Keratinocyte (primary cell): ENCODE measurements around the gene CRX. TPM values are rescaled to one million over a fixed set of nuclear protein-coding genes. Genes with fewer than 3 reads are reported as not detected.

Source experiments
- DNase-seq: peaks from one replicate; pipeline ENCODE4 v3.0.0-alpha.2; 2011; ENCODE audit warnings: low read depth, missing footprints, low spot score
- FAIRE-seq: peaks from 2 replicates; lab custom pipeline; 2011; peaks lifted over from hg19 to GRCh38; lab: Jason Lieb, UNC
- H2AFZ ChIP-seq: 2 replicates; pipeline ENCODE4 v1.6.0; 2012; ENCODE audit warnings: low read length, control low read depth, inconsistent platforms; ENCODE audit not compliant: control insufficient read depth
- H3K27ac ChIP-seq: 2 replicates; pipeline ENCODE4 v1.5.1; 2011; ENCODE audit warnings: low read length; ENCODE audit not compliant: control insufficient read depth, insufficient read depth
- H3K27me3 ChIP-seq: 3 replicates; pipeline ENCODE4 v1.6.0; 2011; ENCODE audit warnings: low read length; ENCODE audit not compliant: control insufficient read depth, insufficient read depth; ENCODE audit errors: extremely low read depth
- H3K36me3 ChIP-seq, 2 experiments: 2 replicates in 1 of 2; 3 replicates in 1 of 2; pipeline ENCODE4 v1.5.1; 2011; ENCODE audit warnings: low read length in 2 of 2, mild to moderate bottlenecking in 1 of 2; ENCODE audit not compliant: control insufficient read depth in 2 of 2, insufficient read depth in 2 of 2; ENCODE audit errors: extremely low read depth in 1 of 2
- H3K4me1 ChIP-seq: 3 replicates; pipeline ENCODE4 v1.5.1; 2011; ENCODE audit warnings: low read length; ENCODE audit not compliant: control insufficient read depth, insufficient read depth; ENCODE audit errors: extremely low read depth
- H3K4me2 ChIP-seq: 3 replicates; pipeline ENCODE4 v1.6.0; 2011; ENCODE audit warnings: low read depth, low read length; ENCODE audit not compliant: control insufficient read depth, insufficient read depth; ENCODE audit errors: extremely low read depth
- H3K4me3 ChIP-seq, 3 experiments: fragments of 200-600 bp in 1 of 3; sonication (generic) in 1 of 3; 2 replicates in 2 of 3; 3 replicates in 1 of 3; pipeline ENCODE4 v1.5.1; 2011 to 2016; ENCODE audit warnings: low read length in 3 of 3, mild to moderate bottlenecking in 3 of 3, control low read depth in 2 of 3, inconsistent platforms in 1 of 3, low read depth in 1 of 3, mixed read lengths in 1 of 3, mixed run types in 1 of 3, moderate library complexity in 1 of 3; ENCODE audit not compliant: control insufficient read depth in 2 of 3, insufficient read depth in 2 of 3; ENCODE audit errors: extremely low read depth in 1 of 3
- H3K79me2 ChIP-seq: 2 replicates; pipeline ENCODE4 v1.6.0; 2012; ENCODE audit warnings: low read length; ENCODE audit not compliant: control insufficient read depth, insufficient read depth
- H3K9ac ChIP-seq: 3 replicates; pipeline ENCODE4 v1.6.0; 2011; ENCODE audit warnings: low read length; ENCODE audit not compliant: control insufficient read depth, insufficient read depth; ENCODE audit errors: extremely low read depth
- H3K9me1 ChIP-seq: 3 replicates; pipeline ENCODE4 v1.6.0; 2011; ENCODE audit warnings: low read length; ENCODE audit not compliant: control insufficient read depth, insufficient read depth; ENCODE audit errors: extremely low read depth
- H3K9me3 ChIP-seq: 2 replicates; pipeline ENCODE4 v1.5.1; 2012; ENCODE audit warnings: low read depth, low read length; ENCODE audit not compliant: control insufficient read depth
- H4K20me1 ChIP-seq: 3 replicates; pipeline ENCODE4 v1.6.0; 2011; ENCODE audit warnings: low read length; ENCODE audit not compliant: control insufficient read depth, insufficient read depth; ENCODE audit errors: extremely low read depth
- EZH2 ChIP-seq: IDR thresholded peaks from one replicate; pipeline ENCODE4 v1.6.1; 2012; ENCODE audit warnings: inconsistent platforms, mild to moderate bottlenecking, low read length, moderate library complexity
- dilution Hi-C: fragments of 300-500 bp; cut with MboI; formaldehyde crosslinking; loops from one replicate; pipeline ENCODE4 v1.7.0; 2020; ENCODE audit warnings: low sequenced_read_pairs; ENCODE audit not compliant: extremely low pct_ligation_motif_present
- polyA plus RNA-seq, 5 experiments: library from polyadenylated mRNA; depleted of rRNA in 3 of 5; stranded (reverse) in 3 of 5; stranded (forward) in 1 of 5; unstranded in 1 of 5; fragments of >200 nt; gene quantifications; 1 replicate in 1 of 5; 2 replicates in 3 of 5; 3 replicates in 1 of 5; pipeline versions ENCODE4 v1.2.1 to v1.2.3, GENCODE V29; 2011 to 2012; ENCODE audit warnings: missing spikeins in 2 of 5, low read depth in 1 of 5, low replicate concordance in 1 of 5
- TF ChIP-seq, protein P1 (sequence below), 3 experiments: IDR thresholded peaks in 1 of 3; conservative IDR thresholded peaks in 1 of 3; optimal IDR thresholded peaks in 1 of 3; 2 replicates in 2 of 3; 3 replicates in 1 of 3; pipeline versions ENCODE3 to v1.5.1; 2011; ENCODE audit warnings: low read length in 3 of 3, mild to moderate bottlenecking in 3 of 3, moderate library complexity in 2 of 3, control low read depth in 1 of 3, inconsistent platforms in 1 of 3; ENCODE audit not compliant: insufficient read depth in 2 of 3; ENCODE audit errors: extremely low read depth in 1 of 3

Gene CRX
- polyA plus RNA-seq, 1 donor (not counting 4 experiments of a cell fraction or from before 2014, with no cell fraction given) = not detected

- H3K9me1 ChIP-seq = no peaks in the 10 kb centered on the region
- H3K27ac ChIP-seq = no peak overlapping the region
- H3K27me3 ChIP-seq = peaks cover 12% of the 10 kb centered on the region
- H3K4me1 ChIP-seq = no peaks in the 10 kb centered on the region
- no peak overlapping the region for H2AFZ ChIP-seq
- FAIRE-seq (no peak), DNase-seq (no peak)
- no peaks in the 10 kb centered on the region for H3K79me2 ChIP-seq
- dilution Hi-C loops = no loop called here
- H4K20me1 ChIP-seq = no peaks in the 10 kb centered on the region
- no peak for TF ChIP-seq EZH2
- TF ChIP-seq, protein P1, sequence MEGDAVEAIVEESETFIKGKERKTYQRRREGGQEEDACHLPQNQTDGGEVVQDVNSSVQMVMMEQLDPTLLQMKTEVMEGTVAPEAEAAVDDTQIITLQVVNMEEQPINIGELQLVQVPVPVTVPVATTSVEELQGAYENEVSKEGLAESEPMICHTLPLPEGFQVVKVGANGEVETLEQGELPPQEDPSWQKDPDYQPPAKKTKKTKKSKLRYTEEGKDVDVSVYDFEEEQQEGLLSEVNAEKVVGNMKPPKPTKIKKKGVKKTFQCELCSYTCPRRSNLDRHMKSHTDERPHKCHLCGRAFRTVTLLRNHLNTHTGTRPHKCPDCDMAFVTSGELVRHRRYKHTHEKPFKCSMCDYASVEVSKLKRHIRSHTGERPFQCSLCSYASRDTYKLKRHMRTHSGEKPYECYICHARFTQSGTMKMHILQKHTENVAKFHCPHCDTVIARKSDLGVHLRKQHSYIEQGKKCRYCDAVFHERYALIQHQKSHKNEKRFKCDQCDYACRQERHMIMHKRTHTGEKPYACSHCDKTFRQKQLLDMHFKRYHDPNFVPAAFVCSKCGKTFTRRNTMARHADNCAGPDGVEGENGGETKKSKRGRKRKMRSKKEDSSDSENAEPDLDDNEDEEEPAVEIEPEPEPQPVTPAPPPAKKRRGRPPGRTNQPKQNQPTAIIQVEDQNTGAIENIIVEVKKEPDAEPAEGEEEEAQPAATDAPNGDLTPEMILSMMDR (optimal IDR thresholded peaks at IDR 0.05 in 1 of 3, IDR thresholded peaks at IDR 0.05 in 1 of 3, conservative IDR thresholded peaks at IDR 0.05 in 1 of 3; ENCODE audit: extremely low read depth in 1 of 3, insufficient read depth in 2 of 3, low read length in 3 of 3) = peak; percentile 15 to 46 (median 35)
- H3K9me3 ChIP-seq = no peaks in the 10 kb centered on the region
- no peak overlapping the region for H3K9ac ChIP-seq
- H3K4me3 ChIP-seq = no peak overlapping the region
- H3K36me3 ChIP-seq = no peaks in the 10 kb centered on the region
- H3K4me2 ChIP-seq = peak overlapping the region; percentile 2
Measured at GRCh38 chr19:47848823-47849473, 27.2 kb downstream of the CRX start.

GRCh38 chr19:47853003-47853402 is 31.3 kb downstream of the CRX start:
- Histone ChIP-seq H3K27me3 (peaks cover 12% of the 10 kb centered on the region), H3K9me1 (no peaks in the 10 kb centered on the region), H2AFZ (no peak overlapping the region), H3K4me2 (no peak overlapping the region), H3K36me3 (no peaks in the 10 kb centered on the region), H3K27ac (no peak overlapping the region), H4K20me1 (no peaks in the 10 kb centered on the region), H3K79me2 (no peaks in the 10 kb centered on the region), H3K4me1 (no peaks in the 10 kb centered on the region), H3K9ac (no peak overlapping the region), H3K4me3 (no peak overlapping the region), H3K9me3 (no peaks in the 10 kb centered on the region)
- TF ChIP-seq, protein P1 (optimal IDR thresholded peaks at IDR 0.05 in 1 of 3, IDR thresholded peaks at IDR 0.05 in 1 of 3, conservative IDR thresholded peaks at IDR 0.05 in 1 of 3; ENCODE audit: extremely low read depth in 1 of 3, insufficient read depth in 2 of 3, low read length in 3 of 3) = no peak
- no peak for TF ChIP-seq EZH2
- dilution Hi-C loops = no loop called here
- DNase-seq (no peak), FAIRE-seq (no peak)
